SK-N-SH treated with all-trans-retinoic acid at 6 μM for 48 hours (cell line): ENCODE results near the gene CDX1.

Source experiments
- ATAC-seq: fragments of 200-7000 bp; cut with Tn5 transposase; 3 replicates; pipeline ENCODE4 v1.9.1; 2020; ENCODE audit warnings: mild to moderate bottlenecking, moderate library complexity
- ARNTL ChIP-seq: fragments of 450-650 bp; formaldehyde crosslinking; IDR thresholded peaks from 2 replicates; pipeline ENCODE4 v1.5.0; 2020; ENCODE audit warnings: low read depth, mild to moderate bottlenecking, moderate library complexity, borderline replicate concordance
- CSDC2 ChIP-seq: fragments of 250-450 bp; sonication (Bioruptor Pico); IDR thresholded peaks from 2 replicates; pipeline ENCODE4 v1.5.0; 2020; ENCODE audit warnings: mild to moderate bottlenecking, moderate library complexity
- ESRRG ChIP-seq: fragments of 250-450 bp; sonication (Bioruptor Pico); IDR thresholded peaks from 2 replicates; pipeline ENCODE4 v1.6.1; 2021; ENCODE audit warnings: mild to moderate bottlenecking
- GLIS3 ChIP-seq: fragments of 250-450 bp; sonication (Bioruptor Pico); IDR thresholded peaks from 2 replicates; pipeline ENCODE4 v1.5.0; 2020; ENCODE audit warnings: mild to moderate bottlenecking, moderate library complexity
- ISL1 ChIP-seq: fragments of 250-450 bp; sonication (Bioruptor Pico); IDR thresholded peaks from 2 replicates; pipeline ENCODE4 v2.1.2; 2022; ENCODE audit warnings: mild to moderate bottlenecking, moderate library complexity
- OSR1 ChIP-seq: fragments of 250-450 bp; sonication (Bioruptor Pico); IDR thresholded peaks from 2 replicates; pipeline ENCODE4 v1.8.0; 2022; ENCODE audit warnings: moderate library complexity, mild to moderate bottlenecking, inconsistent platforms
- PATZ1 ChIP-seq: fragments of 250-450 bp; sonication (Bioruptor Pico); IDR thresholded peaks from 2 replicates; pipeline ENCODE4 v1.8.0; 2020; ENCODE audit warnings: mild to moderate bottlenecking, moderate library complexity, borderline replicate concordance
- POU6F1 ChIP-seq: fragments of 250-450 bp; sonication (Bioruptor Pico); IDR thresholded peaks from 2 replicates; pipeline ENCODE4 v1.8.0; 2021; ENCODE audit warnings: low read depth, mild to moderate bottlenecking, moderate library complexity, borderline replicate concordance
- PPARA ChIP-seq: fragments of 250-450 bp; sonication (Bioruptor Pico); IDR thresholded peaks from 2 replicates; pipeline ENCODE4 v1.5.0; 2020; ENCODE audit warnings: mild to moderate bottlenecking, borderline replicate concordance
- RARB ChIP-seq: fragments of 250-450 bp; sonication (Bioruptor Pico); IDR thresholded peaks from 2 replicates; pipeline ENCODE4 v1.8.0; 2021; ENCODE audit warnings: mild to moderate bottlenecking, moderate library complexity
- SNAI2 ChIP-seq: fragments of 250-450 bp; sonication (Bioruptor Pico); IDR thresholded peaks from 2 replicates; pipeline ENCODE4 v1.5.0; 2020; ENCODE audit warnings: mild to moderate bottlenecking, moderate library complexity
- TCF4 ChIP-seq: fragments of 250-450 bp; sonication (Bioruptor Pico); IDR thresholded peaks from 2 replicates; pipeline ENCODE4 v1.8.0; 2021; ENCODE audit warnings: mild to moderate bottlenecking, moderate library complexity, borderline replicate concordance
- TOX ChIP-seq: fragments of 250-450 bp; sonication (Bioruptor Pico); IDR thresholded peaks from 2 replicates; pipeline ENCODE4 v1.8.0; 2021; ENCODE audit warnings: mild to moderate bottlenecking, moderate library complexity, borderline replicate concordance
- ZC3H10 ChIP-seq: fragments of 250-450 bp; sonication (Bioruptor Pico); IDR thresholded peaks from 2 replicates; pipeline ENCODE4 v1.5.1; 2021; ENCODE audit warnings: mild to moderate bottlenecking, moderate library complexity
- ZFP3 ChIP-seq: fragments of 250-450 bp; sonication (Bioruptor Pico); IDR thresholded peaks from 2 replicates; pipeline ENCODE4 v1.5.0; 2020; ENCODE audit warnings: mild to moderate bottlenecking, moderate library complexity
- ZFP30 ChIP-seq: fragments of 450-650 bp; formaldehyde crosslinking; IDR thresholded peaks from 2 replicates; pipeline ENCODE4 v1.5.0; 2022; ENCODE audit warnings: mild to moderate bottlenecking, moderate library complexity
- ZNF565 ChIP-seq: fragments of 450-650 bp; formaldehyde crosslinking; conservative IDR thresholded peaks from 2 replicates; pipeline ENCODE4 v1.5.0; 2020; ENCODE audit warnings: low read depth, mild to moderate bottlenecking, moderate library complexity
- ZNF70 ChIP-seq: fragments of 450-650 bp; formaldehyde crosslinking; IDR thresholded peaks from 2 replicates; pipeline ENCODE4 v1.5.0; 2020; ENCODE audit warnings: mild to moderate bottlenecking, moderate library complexity
- ZNF8 ChIP-seq: fragments of 450-650 bp; formaldehyde crosslinking; IDR thresholded peaks from 2 replicates; pipeline ENCODE4 v1.5.0; 2020; ENCODE audit warnings: mild to moderate bottlenecking, moderate library complexity
- TF ChIP-seq, protein P1 (sequence below): fragments of 250-450 bp; sonication (Bioruptor Pico); IDR thresholded peaks from 2 replicates; pipeline ENCODE4 v1.5.0; 2020; ENCODE audit warnings: mild to moderate bottlenecking, moderate library complexity
- TF ChIP-seq, protein P2 (sequence below): fragments of 250-450 bp; sonication (Bioruptor Pico); IDR thresholded peaks from 2 replicates; pipeline ENCODE4 v1.5.1; 2020; ENCODE audit warnings: low read depth, mild to moderate bottlenecking, moderate library complexity
- TF ChIP-seq, protein P3 (sequence below): fragments of 250-450 bp; sonication (Bioruptor Pico); IDR thresholded peaks from 2 replicates; pipeline ENCODE4 v1.5.1; 2021; ENCODE audit warnings: mild to moderate bottlenecking, moderate library complexity

Gene CDX1

DNA sequence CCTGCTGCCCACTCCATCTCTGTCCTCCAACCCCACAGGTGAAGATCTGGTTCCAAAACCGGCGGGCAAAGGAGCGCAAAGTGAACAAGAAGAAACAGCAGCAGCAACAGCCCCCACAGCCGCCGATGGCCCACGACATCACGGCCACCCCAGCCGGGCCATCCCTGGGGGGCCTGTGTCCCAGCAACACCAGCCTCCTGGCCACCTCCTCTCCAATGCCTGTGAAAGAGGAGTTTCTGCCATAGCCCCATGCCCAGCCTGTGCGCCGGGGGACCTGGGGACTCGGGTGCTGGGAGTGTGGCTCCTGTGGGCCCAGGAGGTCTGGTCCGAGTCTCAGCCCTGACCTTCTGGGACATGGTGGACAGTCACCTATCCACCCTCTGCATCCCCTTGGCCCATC is 16.9 kb downstream of the CDX1 start:
- no peak for ATAC-seq
- TF ChIP-seq PPARA (CRISPR knock-in tag) (no peak), TCF4 (CRISPR knock-in tag) (no peak), ZNF8 (CRISPR knock-in tag) (no peak), ZFP3 (CRISPR knock-in tag) (no peak), SNAI2 (CRISPR knock-in tag) (no peak), OSR1 (CRISPR knock-in tag) (no peak), ZNF565 (CRISPR knock-in tag) (no peak), CSDC2 (CRISPR knock-in tag) (no peak), RARB (CRISPR knock-in tag) (no peak), GLIS3 (no peak)

- no peak for TF ChIP-seq ZNF8 (CRISPR knock-in tag)
- TF ChIP-seq RARB (CRISPR knock-in tag) = no peak
- no peak for TF ChIP-seq GLIS3
- TF ChIP-seq ZFP30 (CRISPR knock-in tag) = no peak
- TF ChIP-seq CSDC2 (CRISPR knock-in tag) = no peak
- TF ChIP-seq, protein P1, sequence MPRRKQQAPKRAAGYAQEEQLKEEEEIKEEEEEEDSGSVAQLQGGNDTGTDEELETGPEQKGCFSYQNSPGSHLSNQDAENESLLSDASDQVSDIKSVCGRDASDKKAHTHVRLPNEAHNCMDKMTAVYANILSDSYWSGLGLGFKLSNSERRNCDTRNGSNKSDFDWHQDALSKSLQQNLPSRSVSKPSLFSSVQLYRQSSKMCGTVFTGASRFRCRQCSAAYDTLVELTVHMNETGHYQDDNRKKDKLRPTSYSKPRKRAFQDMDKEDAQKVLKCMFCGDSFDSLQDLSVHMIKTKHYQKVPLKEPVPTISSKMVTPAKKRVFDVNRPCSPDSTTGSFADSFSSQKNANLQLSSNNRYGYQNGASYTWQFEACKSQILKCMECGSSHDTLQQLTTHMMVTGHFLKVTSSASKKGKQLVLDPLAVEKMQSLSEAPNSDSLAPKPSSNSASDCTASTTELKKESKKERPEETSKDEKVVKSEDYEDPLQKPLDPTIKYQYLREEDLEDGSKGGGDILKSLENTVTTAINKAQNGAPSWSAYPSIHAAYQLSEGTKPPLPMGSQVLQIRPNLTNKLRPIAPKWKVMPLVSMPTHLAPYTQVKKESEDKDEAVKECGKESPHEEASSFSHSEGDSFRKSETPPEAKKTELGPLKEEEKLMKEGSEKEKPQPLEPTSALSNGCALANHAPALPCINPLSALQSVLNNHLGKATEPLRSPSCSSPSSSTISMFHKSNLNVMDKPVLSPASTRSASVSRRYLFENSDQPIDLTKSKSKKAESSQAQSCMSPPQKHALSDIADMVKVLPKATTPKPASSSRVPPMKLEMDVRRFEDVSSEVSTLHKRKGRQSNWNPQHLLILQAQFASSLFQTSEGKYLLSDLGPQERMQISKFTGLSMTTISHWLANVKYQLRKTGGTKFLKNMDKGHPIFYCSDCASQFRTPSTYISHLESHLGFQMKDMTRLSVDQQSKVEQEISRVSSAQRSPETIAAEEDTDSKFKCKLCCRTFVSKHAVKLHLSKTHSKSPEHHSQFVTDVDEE (CRISPR knock-in tag) = no peak
- TF ChIP-seq ZFP3 (CRISPR knock-in tag) = no peak
- no peak for TF ChIP-seq PATZ1 (CRISPR knock-in tag)
- TF ChIP-seq ZC3H10 (CRISPR knock-in tag) = no peak
- TF ChIP-seq ISL1 (CRISPR knock-in tag) = no peak
- no peak for TF ChIP-seq TOX (CRISPR knock-in tag)
- no peak for TF ChIP-seq OSR1 (CRISPR knock-in tag)
- no peak for TF ChIP-seq ARNTL (CRISPR knock-in tag)
- no peak for TF ChIP-seq ZNF565 (CRISPR knock-in tag)
- TF ChIP-seq, protein P2, sequence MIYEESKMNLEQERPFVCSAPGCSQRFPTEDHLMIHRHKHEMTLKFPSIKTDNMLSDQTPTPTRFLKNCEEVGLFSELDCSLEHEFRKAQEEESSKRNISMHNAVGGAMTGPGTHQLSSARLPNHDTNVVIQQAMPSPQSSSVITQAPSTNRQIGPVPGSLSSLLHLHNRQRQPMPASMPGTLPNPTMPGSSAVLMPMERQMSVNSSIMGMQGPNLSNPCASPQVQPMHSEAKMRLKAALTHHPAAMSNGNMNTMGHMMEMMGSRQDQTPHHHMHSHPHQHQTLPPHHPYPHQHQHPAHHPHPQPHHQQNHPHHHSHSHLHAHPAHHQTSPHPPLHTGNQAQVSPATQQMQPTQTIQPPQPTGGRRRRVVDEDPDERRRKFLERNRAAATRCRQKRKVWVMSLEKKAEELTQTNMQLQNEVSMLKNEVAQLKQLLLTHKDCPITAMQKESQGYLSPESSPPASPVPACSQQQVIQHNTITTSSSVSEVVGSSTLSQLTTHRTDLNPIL (CRISPR knock-in tag) = no peak
- no peak for TF ChIP-seq PPARA (CRISPR knock-in tag)
- TF ChIP-seq, protein P3, sequence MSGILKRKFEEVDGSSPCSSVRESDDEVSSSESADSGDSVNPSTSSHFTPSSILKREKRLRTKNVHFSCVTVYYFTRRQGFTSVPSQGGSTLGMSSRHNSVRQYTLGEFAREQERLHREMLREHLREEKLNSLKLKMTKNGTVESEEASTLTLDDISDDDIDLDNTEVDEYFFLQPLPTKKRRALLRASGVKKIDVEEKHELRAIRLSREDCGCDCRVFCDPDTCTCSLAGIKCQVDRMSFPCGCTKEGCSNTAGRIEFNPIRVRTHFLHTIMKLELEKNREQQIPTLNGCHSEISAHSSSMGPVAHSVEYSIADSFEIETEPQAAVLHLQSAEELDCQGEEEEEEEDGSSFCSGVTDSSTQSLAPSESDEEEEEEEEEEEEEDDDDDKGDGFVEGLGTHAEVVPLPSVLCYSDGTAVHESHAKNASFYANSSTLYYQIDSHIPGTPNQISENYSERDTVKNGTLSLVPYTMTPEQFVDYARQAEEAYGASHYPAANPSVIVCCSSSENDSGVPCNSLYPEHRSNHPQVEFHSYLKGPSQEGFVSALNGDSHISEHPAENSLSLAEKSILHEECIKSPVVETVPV = no peak
- TF ChIP-seq SNAI2 (CRISPR knock-in tag) = no peak
- TF ChIP-seq, all 23 proteins: peak for 0
These were observed 17.4 kb downstream of the CDX1 start for GRCh38 chr5:150184006-150184405.

GRCh38 chr5:150184990-150185912 is 18.7 kb downstream of the CDX1 start:
- TF ChIP-seq PPARA (CRISPR knock-in tag) (no peak), ESRRG (no peak), TOX (CRISPR knock-in tag) (no peak), PATZ1 (CRISPR knock-in tag) (no peak), CSDC2 (CRISPR knock-in tag) (no peak), POU6F1 (no peak), ZNF70 (no peak), ZFP3 (CRISPR knock-in tag) (no peak), OSR1 (CRISPR knock-in tag) (no peak), ZFP30 (CRISPR knock-in tag) (no peak)
- ATAC-seq = no peak

More at GRCh38 chr5:150184006-150184405, 17.4 kb downstream of the CDX1 start:
- ATAC-seq = no peak
